ENCODE measurements around the gene CROT. TPM values are rescaled to one million over a fixed set of nuclear protein-coding genes. Genes with fewer than 3 reads are reported as not detected.

CROT gene
- total and polyA plus RNA-seq, 2 donors from 2014 or later = 17.0 to 23.2 TPM

DNA sequence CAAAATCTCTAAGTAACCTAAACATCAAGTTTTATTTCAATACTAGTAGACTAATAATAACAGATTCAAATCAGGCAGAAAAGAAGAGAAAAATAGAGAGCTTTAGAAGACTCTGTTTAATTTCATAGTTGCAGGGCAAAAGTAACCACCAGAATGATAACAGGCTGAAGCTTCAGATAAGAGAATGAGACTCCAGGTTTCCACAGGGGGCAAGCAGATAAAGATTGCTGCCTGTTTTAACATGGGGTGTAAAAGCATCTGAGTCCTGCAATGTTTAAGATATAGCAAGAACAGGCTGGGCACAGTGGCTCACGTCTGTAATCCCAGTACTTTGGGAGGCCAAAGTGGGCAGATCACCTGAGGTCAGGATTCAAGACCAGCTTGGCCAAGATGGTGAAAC is 11.0 kb downstream of the CROT start:
- no peaks in the 10 kb centered on the region for H3K27me3 ChIP-seq (ENCODE audit: control insufficient read depth, insufficient read depth, low read length)
- no peak overlapping the region for H3K27ac ChIP-seq (ENCODE audit: low read depth in 2 of 2, low read length in 2 of 2)
- no peaks in the 10 kb centered on the region for H3K9me3 ChIP-seq (ENCODE audit: control insufficient read depth in 2 of 3, insufficient read depth in 1 of 3, low read length in 3 of 3)
- intact Hi-C loops (cut with DNase I) = no loop called here
- no peak overlapping the region for H3K4me3 ChIP-seq (ENCODE audit: low read length in 3 of 3)
- no peak overlapping the region for H3K9ac ChIP-seq (ENCODE audit: low read length in 3 of 3)
- H3K36me3 ChIP-seq (ENCODE audit: control insufficient read depth in 2 of 3, insufficient read depth in 3 of 3, low read length in 3 of 3) = peaks cover 2 to 11% (median 3%) of the 10 kb centered on the region in 3 donors
- FAIRE-seq (no peak), DNase-seq (no peak)
- TF ChIP-seq CTCF (IDR thresholded peaks at IDR 0.05; ENCODE audit: borderline replicate concordance, extremely low read depth, insufficient read depth) = no peak
- H3K4me1 ChIP-seq (ENCODE audit: control insufficient read depth in 2 of 3, insufficient read depth in 2 of 3, low read depth in 1 of 3, low read length in 3 of 3) = no peaks in the 10 kb centered on the region

DNA sequence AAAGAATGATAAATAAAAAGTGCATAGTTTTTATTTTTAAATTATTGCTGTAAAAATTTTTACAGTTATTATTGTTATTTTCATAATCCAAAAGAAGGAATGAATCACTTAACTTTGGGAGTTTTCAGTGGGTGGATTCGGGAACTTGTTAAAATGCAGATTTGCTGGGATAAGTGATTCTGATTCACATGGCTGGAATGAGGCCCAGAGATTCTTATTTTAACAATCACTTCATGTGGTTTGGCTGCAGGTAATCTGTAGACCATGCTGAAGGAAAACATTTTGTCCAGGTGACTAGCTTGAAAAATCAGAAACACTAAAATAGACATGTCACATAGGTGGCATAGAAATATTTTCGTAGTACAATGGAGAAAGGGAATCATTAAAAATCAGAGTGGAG is 13.9 kb downstream of the CROT start:
- Histone ChIP-seq H3K4me1 (ENCODE audit: control insufficient read depth in 2 of 3, insufficient read depth in 2 of 3, low read depth in 1 of 3, low read length in 3 of 3) (no peaks in the 10 kb centered on the region), H3K9me3 (ENCODE audit: control insufficient read depth in 2 of 3, insufficient read depth in 1 of 3, low read length in 3 of 3) (no peaks in the 10 kb centered on the region), H3K4me3 (ENCODE audit: low read length in 3 of 3) (no peak overlapping the region), H3K27me3 (ENCODE audit: control insufficient read depth, insufficient read depth, low read length) (no peaks in the 10 kb centered on the region), H3K36me3 (ENCODE audit: control insufficient read depth in 2 of 3, insufficient read depth in 3 of 3, low read length in 3 of 3) (peaks cover 0 to 8% (median 3%) of the 10 kb centered on the region in 3 donors), H3K27ac (ENCODE audit: low read depth in 2 of 2, low read length in 2 of 2) (no peak overlapping the region), H3K9ac (ENCODE audit: low read length in 3 of 3) (no peak overlapping the region)
- no peak for DNase-seq
- FAIRE-seq = peak; percentile 79
- intact Hi-C loops (cut with DNase I) = no loop called here
- no peak for TF ChIP-seq CTCF (IDR thresholded peaks at IDR 0.05; ENCODE audit: borderline replicate concordance, extremely low read depth, insufficient read depth)

DNA sequence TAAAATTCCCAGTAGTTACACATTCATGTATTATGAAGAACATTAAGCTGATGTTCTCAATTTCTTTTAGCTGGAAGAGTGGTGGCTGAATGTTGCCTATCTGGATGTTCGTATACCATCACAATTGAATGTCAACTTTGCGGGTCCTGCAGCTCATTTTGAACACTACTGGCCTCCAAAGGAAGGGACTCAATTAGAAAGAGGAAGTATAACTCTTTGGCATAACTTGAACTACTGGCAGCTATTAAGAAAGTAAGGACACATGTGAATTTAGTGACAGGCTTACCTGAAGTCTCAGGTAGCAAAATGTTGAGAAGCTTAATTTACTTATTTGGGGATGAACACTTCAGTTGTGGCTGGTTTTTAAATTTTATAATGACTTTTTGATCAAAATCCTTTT is 15.9 kb downstream of the CROT start:
- Histone ChIP-seq H3K36me3 (ENCODE audit: control insufficient read depth in 2 of 3, insufficient read depth in 3 of 3, low read length in 3 of 3) (peaks cover 0 to 5% (median 3%) of the 10 kb centered on the region in 3 donors), H3K9ac (ENCODE audit: low read length in 3 of 3) (no peak overlapping the region), H3K9me3 (ENCODE audit: control insufficient read depth in 2 of 3, insufficient read depth in 1 of 3, low read length in 3 of 3) (no peaks in the 10 kb centered on the region), H3K4me3 (ENCODE audit: low read length in 3 of 3) (no peak overlapping the region), H3K27me3 (ENCODE audit: control insufficient read depth, insufficient read depth, low read length) (no peaks in the 10 kb centered on the region), H3K4me1 (ENCODE audit: control insufficient read depth in 2 of 3, insufficient read depth in 2 of 3, low read depth in 1 of 3, low read length in 3 of 3) (no peaks in the 10 kb centered on the region), H3K27ac (ENCODE audit: low read depth in 2 of 2, low read length in 2 of 2) (no peak overlapping the region)
- no peak for FAIRE-seq
- intact Hi-C loops (cut with DNase I) = no loop called here
- no peak for TF ChIP-seq CTCF (IDR thresholded peaks at IDR 0.05; ENCODE audit: borderline replicate concordance, extremely low read depth, insufficient read depth)
- no peak for DNase-seq

DNA sequence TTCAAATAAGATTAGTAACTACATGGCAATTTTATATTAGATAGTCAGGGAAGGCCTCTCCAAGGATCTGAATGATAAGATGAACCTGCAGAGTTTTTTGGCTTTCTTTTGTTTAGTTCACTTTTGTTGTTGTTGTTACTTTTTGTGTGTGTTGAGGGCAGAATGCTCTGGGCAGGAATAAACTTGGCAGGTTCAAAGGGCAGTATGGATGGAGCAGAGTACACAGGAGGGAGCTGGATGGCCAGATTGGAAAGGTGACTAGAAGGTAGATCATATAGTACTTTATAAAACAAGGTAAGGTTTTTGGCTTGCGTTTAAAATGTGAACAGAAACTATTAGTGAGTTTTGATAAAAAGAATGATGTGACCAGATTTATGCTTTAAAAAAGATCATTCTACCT is 17.9 kb downstream of the CROT start:
- Histone ChIP-seq H3K27ac (ENCODE audit: low read depth in 2 of 2, low read length in 2 of 2) (no peak overlapping the region), H3K4me1 (ENCODE audit: control insufficient read depth in 2 of 3, insufficient read depth in 2 of 3, low read depth in 1 of 3, low read length in 3 of 3) (no peaks in the 10 kb centered on the region), H3K27me3 (ENCODE audit: control insufficient read depth, insufficient read depth, low read length) (no peaks in the 10 kb centered on the region), H3K4me3 (ENCODE audit: low read length in 3 of 3) (no peak overlapping the region), H3K36me3 (ENCODE audit: control insufficient read depth in 2 of 3, insufficient read depth in 3 of 3, low read length in 3 of 3) (peaks cover 0 to 3% (median 0%) of the 10 kb centered on the region in 3 donors), H3K9ac (ENCODE audit: low read length in 3 of 3) (no peak overlapping the region), H3K9me3 (ENCODE audit: control insufficient read depth in 2 of 3, insufficient read depth in 1 of 3, low read length in 3 of 3) (no peaks in the 10 kb centered on the region)
- intact Hi-C loops (cut with DNase I) = no loop called here
- DNase-seq (no peak), FAIRE-seq (no peak)
- TF ChIP-seq CTCF (IDR thresholded peaks at IDR 0.05; ENCODE audit: borderline replicate concordance, extremely low read depth, insufficient read depth) = no peak

All from kidney (tissue), 14 donors.